WTC11 (cell line): ENCODE data around the gene DOCK1.

ENCODE experiments used
- CBFB ChIP-seq: sonication (generic); formaldehyde crosslinking; IDR thresholded peaks from 2 replicates; pipeline ENCODE4 v1.8.1; 2022; ENCODE audit warnings: mild to moderate bottlenecking, low read depth, missing genetic modification reagents
- CREM ChIP-seq: sonication (generic); formaldehyde crosslinking; IDR thresholded peaks from 2 replicates; pipeline ENCODE4 v1.8.1; 2022; ENCODE audit warnings: mild to moderate bottlenecking, missing genetic modification reagents, moderate library complexity
- CTCF ChIP-seq: fragments of 200-600 bp; IDR thresholded peaks from 2 replicates; pipeline ENCODE4 v1.8.0; 2022; ENCODE audit warnings: antibody characterized with exemption
- TEAD4 ChIP-seq: sonication (generic); formaldehyde crosslinking; IDR thresholded peaks from 2 replicates; pipeline ENCODE4 v1.8.0; 2022; ENCODE audit warnings: mild to moderate bottlenecking, missing genetic modification reagents

GRCh38 chr10:127034790-127035189, 129.6 kb downstream of the DOCK1 start:
- no peak for TF ChIP-seq CTCF
- TF ChIP-seq CREM (CRISPR knock-in tag), result no peak
- TF ChIP-seq TEAD4 (CRISPR knock-in tag), result no peak
- TF ChIP-seq CBFB, result no peak
